ENCODE results near the gene CCDC154.
A peak's percentile ranks its signal among the peaks of the same experiment; 100 is the strongest.

Gene CCDC154

GRCh38 chr16:1414532-1415260, 29.7 kb downstream of the CCDC154 start, which contains the start of gene UNKL:
TSS of gene UNKL (minus strand) at chr16:1414704. CDS start at chr16:1414691, 13 bp downstream.
- no peak for FAIRE-seq

GRCh38 chr16:1413684-1414531, 30.4 kb downstream of the CCDC154 start:
- no peak for FAIRE-seq

GRCh38 chr16:1412847-1413246, 31.5 kb downstream of the CCDC154 start:
- FAIRE-seq: no peak

GRCh38 chr16:1408171-1408837, 36.1 kb downstream of the CCDC154 start:
- peak; percentile 89 for FAIRE-seq

GRCh38 chr16:1407753-1408152, 36.6 kb downstream of the CCDC154 start:
- no peak for FAIRE-seq

GRCh38 chr16:1403733-1404132, 40.6 kb downstream of the CCDC154 start:
- no peak for FAIRE-seq

GRCh38 chr16:1403036-1403435, 41.3 kb downstream of the CCDC154 start:
- no peak for FAIRE-seq

- no peak for FAIRE-seq
These were observed 42.6 kb downstream of the CCDC154 start for GRCh38 chr16:1401758-1402154.

- FAIRE-seq: no peak
These were observed 43.1 kb downstream of the CCDC154 start for GRCh38 chr16:1401061-1401757.

GRCh38 chr16:1398826-1399581, 45.4 kb downstream of the CCDC154 start:
- FAIRE-seq: no peak

GRCh38 chr16:1398351-1398750, 46.0 kb downstream of the CCDC154 start:
- FAIRE-seq: no peak

- no peak for FAIRE-seq
These were observed 46.6 kb downstream of the CCDC154 start for GRCh38 chr16:1397779-1398178.

- FAIRE-seq: no peak
These were observed 48.8 kb downstream of the CCDC154 start for GRCh38 chr16:1395444-1396031.

- FAIRE-seq: no peak
These were observed 49.9 kb downstream of the CCDC154 start for GRCh38 chr16:1394367-1394951.

- no peak for FAIRE-seq
These were observed 50.7 kb downstream of the CCDC154 start for GRCh38 chr16:1393613-1394176.

- FAIRE-seq: no peak
These were observed 51.5 kb downstream of the CCDC154 start for GRCh38 chr16:1392826-1393225.

- no peak for FAIRE-seq
These were observed 54.0 kb downstream of the CCDC154 start for GRCh38 chr16:1390239-1390779.

GRCh38 chr16:1389762-1390161, 54.6 kb downstream of the CCDC154 start:
- FAIRE-seq: no peak

- no peak for FAIRE-seq
These were observed 57.0 kb downstream of the CCDC154 start for GRCh38 chr16:1387331-1387730.

- no peak for FAIRE-seq
These were observed 59.1 kb downstream of the CCDC154 start for GRCh38 chr16:1385232-1385631.
